Measurements from ENCODE around the gene BPIFB3.

DNA sequence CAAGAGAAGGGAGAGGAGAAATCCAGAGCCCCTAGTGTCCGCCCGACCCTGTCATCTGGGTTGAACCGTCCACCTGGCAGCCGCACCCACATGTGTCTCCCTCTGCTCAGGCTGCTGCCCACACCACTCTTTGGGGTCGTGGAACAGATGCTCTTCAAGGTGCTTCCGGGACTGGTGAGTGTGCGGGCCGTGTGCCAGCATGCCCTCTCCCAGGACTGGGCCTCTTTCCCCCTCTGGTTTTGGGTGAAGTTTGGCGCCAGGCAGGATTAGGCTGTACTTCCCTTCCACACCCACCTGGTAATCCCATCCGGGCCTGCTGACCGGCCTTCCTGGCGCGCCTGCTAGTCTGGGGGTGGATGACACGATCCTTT, 7.9 kb downstream of the BPIFB3 start:
- TF ChIP-seq REST (IDR thresholded peaks at IDR 0.05; ENCODE audit: borderline replicate concordance) (no peak), CTCF (IDR thresholded peaks at IDR 0.05; ENCODE audit: poor library complexity, severe bottlenecking) (no peak), EZH2 (IDR thresholded peaks at IDR 0.05; ENCODE audit: borderline replicate concordance, insufficient read depth, low read length, poor library complexity, severe bottlenecking) (no peak), POLR2AphosphoS5 (IDR thresholded peaks at IDR 0.05) (no peak), RAD21 (conservative IDR thresholded peaks at IDR 0.05) (no peak), TAF1 (IDR thresholded peaks at IDR 0.05; ENCODE audit: low read depth) (no peak), EP300 (conservative IDR thresholded peaks at IDR 0.05; ENCODE audit: poor library complexity, severe bottlenecking) (no peak), MXI1 (conservative IDR thresholded peaks at IDR 0.05; ENCODE audit: poor library complexity, severe bottlenecking) (no peak), SMC3 (conservative IDR thresholded peaks at IDR 0.05; ENCODE audit: poor library complexity) (no peak)

Data from neural cell (in vitro differentiated cells).